ENCODE data around the gene CD55.

The CD55 gene

GRCh38 chr1:207364614-207365013 lies 43.1 kb downstream of the CD55 start:
- no peak overlapping the region for H3K27ac ChIP-seq
- TF ChIP-seq CTCF (conservative IDR thresholded peaks at IDR 0.05) (no peak), ZFX (IDR thresholded peaks at IDR 0.05) (no peak)

- H3K27ac ChIP-seq = no peak overlapping the region
- no peak for TF ChIP-seq ZFX (IDR thresholded peaks at IDR 0.05)
- TF ChIP-seq CTCF (conservative IDR thresholded peaks at IDR 0.05) = no peak
Observed at GRCh38 chr1:207365063-207365462, 43.6 kb downstream of the CD55 start.

- TF ChIP-seq CTCF (conservative IDR thresholded peaks at IDR 0.05) = no peak
- no peak for TF ChIP-seq ZFX (IDR thresholded peaks at IDR 0.05)
- H3K27ac ChIP-seq = no peak overlapping the region
Observed at GRCh38 chr1:207366022-207366421, 44.5 kb downstream of the CD55 start.

- TF ChIP-seq ZFX (IDR thresholded peaks at IDR 0.05) (no peak), CTCF (conservative IDR thresholded peaks at IDR 0.05) (no peak)
- H3K27ac ChIP-seq = no peak overlapping the region
Observed at GRCh38 chr1:207388721-207389120, 67.2 kb downstream of the CD55 start.

- TF ChIP-seq CTCF (conservative IDR thresholded peaks at IDR 0.05) (no peak), ZFX (IDR thresholded peaks at IDR 0.05) (no peak)
- H3K27ac ChIP-seq = no peak overlapping the region
Observed at GRCh38 chr1:207389728-207390464, 68.4 kb downstream of the CD55 start.

GRCh38 chr1:207393610-207394009 lies 72.1 kb downstream of the CD55 start:
- no peak overlapping the region for H3K27ac ChIP-seq
- TF ChIP-seq ZFX (IDR thresholded peaks at IDR 0.05) (no peak), CTCF (conservative IDR thresholded peaks at IDR 0.05) (no peak)

GRCh38 chr1:207396168-207396746 lies 74.8 kb downstream of the CD55 start:
- H3K27ac ChIP-seq = no peak overlapping the region
- TF ChIP-seq ZFX (IDR thresholded peaks at IDR 0.05) = no peak
- TF ChIP-seq CTCF (conservative IDR thresholded peaks at IDR 0.05) = no peak

Data from C4-2B (cell line).